Fibroblast of the aortic adventitia (primary cell): ENCODE measurements around the gene ALX1. TPM values are rescaled to one million over a fixed set of nuclear protein-coding genes. Genes with fewer than 3 reads are reported as not detected.

Experiments used
- DNase-seq: peaks from one replicate; pipeline ENCODE4 v3.0.0-alpha.2; 2010; ENCODE audit warnings: low read depth
- H3K4me3 ChIP-seq: 2 replicates; pipeline ENCODE4 v1.5.1; 2011; ENCODE audit warnings: low read depth, mild to moderate bottlenecking, control low read depth, low read length, moderate library complexity
- CTCF ChIP-seq: IDR thresholded peaks from 2 replicates; pipeline ENCODE4 v1.5.1; 2011; ENCODE audit warnings: mild to moderate bottlenecking, low read length, control low read depth, inconsistent platforms; ENCODE audit not compliant: insufficient read depth
- total RNA-seq: library from RNA; depleted of rRNA; stranded (reverse); fragments of >200 nt; gene quantifications from 2 replicates; pipeline ENCODE4 v1.2.3, GENCODE V29; 2012; ENCODE audit warnings: low replicate concordance

The ALX1 gene
- 0.63 and 1.2 TPM in 2 replicates for total RNA-seq

GRCh38 chr12:85280165-85280983, at the start of gene ALX1:
TSS of gene ALX1 (plus strand) at chr12:85280220. CDS start at chr12:85280262, 42 bp downstream.
- H3K4me3 ChIP-seq = peak within 1 kb of the TSS; percentile 75
- no peak for TF ChIP-seq CTCF
- peak; percentile 49 for DNase-seq

GRCh38 chr12:85237327-85237726, 42.7 kb upstream of the ALX1 start:
- H3K4me3 ChIP-seq = no peak overlapping the region
- DNase-seq = peak; percentile 0
- TF ChIP-seq CTCF = no peak

GRCh38 chr12:85244561-85244960, 35.5 kb upstream of the ALX1 start:
- no peak for TF ChIP-seq CTCF
- no peak for DNase-seq

GRCh38 chr12:85253853-85254252, 26.2 kb upstream of the ALX1 start:
- DNase-seq = no peak
- TF ChIP-seq CTCF = no peak
- no peak overlapping the region for H3K4me3 ChIP-seq

More at GRCh38 chr12:85244561-85244960, 35.5 kb upstream of the ALX1 start:
- no peak overlapping the region for H3K4me3 ChIP-seq

GRCh38 chr12:85257671-85258070, 22.3 kb upstream of the ALX1 start:
- H3K4me3 ChIP-seq = no peak overlapping the region
- no peak for DNase-seq
- no peak for TF ChIP-seq CTCF

GRCh38 chr12:85260447-85260846, 19.6 kb upstream of the ALX1 start:
- TF ChIP-seq CTCF = no peak
- no peak overlapping the region for H3K4me3 ChIP-seq
- no peak for DNase-seq

GRCh38 chr12:85260896-85261295, 19.1 kb upstream of the ALX1 start:
- TF ChIP-seq CTCF = no peak
- DNase-seq = no peak
- no peak overlapping the region for H3K4me3 ChIP-seq
